G401 (cell line): ENCODE measurements around the gene EPS8L1. TPM values are rescaled to one million over a fixed set of nuclear protein-coding genes. Genes with fewer than 3 reads are reported as not detected.
A peak's percentile ranks its signal among the peaks of the same experiment; 100 is the strongest.
"Not testable (repeated sequence)": the region's sequence is repeated elsewhere in the genome, so short reads cannot be mapped to it uniquely, and the experiment has no call there.

ENCODE experiments used
- DNase-seq: peaks from one replicate; pipeline ENCODE4 v3.0.0-alpha.2; 2015; ENCODE audit warnings: low spot score
- in situ Hi-C: cut with HindIII; loops from 2 replicates; pipeline ENCODE4 v1.10.0; 2016; ENCODE audit warnings: low sequenced_read_pairs, mixed read lengths
- total RNA-seq: library from RNA; depleted of rRNA; stranded (reverse); fragments of >200 nt; shearing (Covaris generic); gene quantifications from 2 replicates; pipeline ENCODE4 v1.2.3, GENCODE V29; 2014

EPS8L1 gene
- total RNA-seq, 1 experiment from 2014 or later: 9.7 TPM

DNA sequence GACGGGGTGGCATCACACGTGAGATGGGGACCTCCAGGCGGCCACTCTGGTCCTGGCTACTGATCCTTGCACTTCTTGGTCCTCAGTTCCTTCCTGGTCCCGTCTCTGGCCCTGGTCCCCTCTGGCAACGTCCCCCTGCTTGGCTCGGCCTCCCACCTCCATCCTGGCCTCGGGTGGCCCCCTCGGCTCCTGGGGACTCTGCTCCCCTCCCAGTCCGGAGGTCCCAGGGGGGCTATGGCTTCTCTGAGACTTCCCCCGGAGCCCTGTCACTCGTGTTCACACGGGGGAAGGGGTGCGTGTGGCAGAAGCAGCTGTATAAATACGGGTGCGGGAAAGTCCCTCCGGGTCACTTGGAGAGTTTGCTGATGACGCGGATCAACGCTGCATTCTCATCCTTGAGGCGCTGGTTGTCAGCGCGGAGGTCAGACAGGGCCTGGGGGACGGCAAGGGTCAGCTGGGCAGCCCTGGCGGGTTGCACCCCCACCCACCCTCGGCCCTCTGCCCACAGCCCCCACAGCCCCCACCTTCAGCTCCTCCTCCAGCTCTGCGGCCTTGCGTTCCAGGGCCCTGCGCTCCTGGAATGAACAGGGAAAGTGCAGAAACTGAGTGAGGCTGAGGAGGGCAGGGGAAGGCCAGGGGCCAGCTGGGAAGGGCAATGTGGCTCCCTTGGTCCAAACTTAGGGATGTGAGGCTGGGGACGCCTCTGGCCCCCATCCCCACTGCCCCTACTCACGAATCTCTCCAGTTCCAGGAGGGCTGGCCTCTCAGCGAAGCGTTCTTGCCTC is 15.6 kb downstream of the EPS8L1 start:
- in situ Hi-C loops: no loop called here

DNA sequence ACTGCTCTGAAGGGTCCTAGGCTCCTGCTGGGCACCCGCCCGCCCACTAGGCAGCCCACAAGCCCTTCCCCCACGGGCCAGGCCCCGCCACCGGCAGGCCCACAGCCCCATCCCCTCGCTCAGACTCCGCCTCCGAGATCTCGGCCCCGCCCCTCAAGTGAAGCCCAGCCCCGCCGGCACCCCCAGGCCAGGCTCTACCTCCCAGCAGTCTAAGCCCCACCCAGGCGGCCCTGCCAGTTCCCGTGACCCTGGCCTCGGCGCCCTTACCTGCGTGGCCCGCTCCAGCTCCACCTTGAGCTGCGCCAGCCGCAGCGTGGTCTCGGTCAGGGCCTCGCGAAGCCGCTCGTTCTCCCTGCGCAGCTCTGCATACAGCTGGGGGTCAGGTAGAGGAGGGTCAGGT is 16.3 kb downstream of the EPS8L1 start:
- no peak for DNase-seq
- in situ Hi-C loops: no loop called here

More for the DNA sequence above, 15.6 kb downstream of the EPS8L1 start:
- DNase-seq: no peak

- DNase-seq: no peak
- in situ Hi-C loops: no loop called here
Measured at GRCh38 chr19:55092423-55093318, 17.0 kb downstream of the EPS8L1 start.

GRCh38 chr19:55094456-55095259 is 19.0 kb downstream of the EPS8L1 start:
- DNase-seq: no peak
- in situ Hi-C loops: no loop called here

DNA sequence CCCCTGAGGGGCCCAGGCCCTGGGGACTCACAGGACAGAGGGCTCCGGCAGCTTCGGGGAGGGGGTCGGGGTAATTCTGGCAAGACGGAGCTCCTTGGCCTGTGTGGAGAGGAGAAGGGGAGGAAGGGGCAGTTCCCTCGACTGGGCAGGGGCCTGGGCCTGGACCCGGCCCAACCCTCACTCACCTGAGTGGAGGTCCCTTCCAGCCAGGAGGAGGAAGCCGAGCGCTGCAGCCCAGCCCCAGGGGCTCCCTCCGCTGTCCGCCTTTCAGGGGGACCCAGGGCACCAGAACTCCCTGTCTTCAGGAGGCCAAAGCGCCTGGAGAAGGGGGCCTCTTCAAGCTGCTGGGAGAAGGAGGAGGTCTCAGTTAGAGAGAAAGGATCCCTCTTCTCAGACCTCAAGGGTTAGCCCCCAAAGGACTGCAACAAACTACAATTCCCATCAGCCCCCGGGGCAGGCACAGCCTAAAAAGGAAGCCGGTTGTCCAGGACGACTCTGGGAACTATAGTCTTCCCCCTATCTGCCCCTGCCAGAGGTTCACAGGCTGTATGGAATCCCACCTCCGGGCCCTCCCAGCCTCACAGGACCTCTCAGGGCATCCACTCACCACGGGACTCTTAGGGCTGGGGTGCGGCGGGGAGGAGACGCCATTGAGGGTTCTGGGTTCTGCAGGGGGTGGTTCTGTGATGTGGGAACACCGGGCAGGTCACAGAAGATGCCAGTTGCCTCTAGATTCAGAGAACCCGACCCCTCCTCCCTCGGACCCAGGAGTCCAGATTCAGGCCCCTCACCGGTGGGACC is 19.8 kb downstream of the EPS8L1 start:
- in situ Hi-C loops: no loop called here
- DNase-seq: peak; percentile 41

- DNase-seq: no peak
- in situ Hi-C loops: no loop called here
Measured at GRCh38 chr19:55096061-55096701, 20.5 kb downstream of the EPS8L1 start.

DNA sequence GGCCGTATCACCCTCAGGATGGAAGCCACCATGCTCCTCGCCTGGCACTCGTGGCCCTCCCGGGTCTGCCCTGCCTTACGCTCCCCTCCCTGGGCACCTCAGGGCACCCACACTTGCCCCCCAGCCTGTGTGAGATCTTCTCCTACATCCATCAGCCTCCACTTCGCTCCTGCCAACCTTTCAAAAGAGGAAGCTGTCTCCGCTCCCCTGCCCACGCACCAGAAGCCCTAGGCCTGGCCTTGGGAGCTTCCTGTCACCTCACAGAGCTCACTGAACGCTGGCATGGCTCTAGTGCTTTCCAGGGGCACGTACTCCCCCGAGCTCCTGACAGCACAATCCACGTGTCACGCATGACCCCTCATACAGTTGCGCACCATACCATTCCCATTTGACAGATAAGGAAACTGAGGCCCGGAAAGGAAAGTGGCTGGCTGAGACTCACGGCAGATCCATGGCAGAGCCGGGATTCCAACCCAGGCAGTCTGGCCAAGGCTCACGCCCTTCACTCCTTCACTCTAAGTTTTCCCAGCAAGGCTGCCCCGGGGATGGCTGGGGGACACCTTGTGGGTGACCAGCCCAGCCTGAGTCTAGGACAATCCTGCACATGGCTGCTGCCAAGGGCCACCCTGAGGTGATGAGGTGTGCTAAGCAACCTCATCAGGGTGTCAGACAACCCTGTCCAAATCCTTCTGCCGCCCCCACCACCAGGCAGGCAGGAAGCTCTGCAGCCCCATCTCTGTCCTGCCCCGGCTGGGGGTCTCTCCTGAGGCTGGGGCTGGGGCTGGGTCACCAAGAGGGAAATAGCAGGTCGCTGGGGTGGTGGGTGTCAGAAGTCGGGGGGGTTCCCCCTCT is 22.4 kb downstream of the EPS8L1 start:
- no peak for DNase-seq
- in situ Hi-C loops: no loop called here

DNA sequence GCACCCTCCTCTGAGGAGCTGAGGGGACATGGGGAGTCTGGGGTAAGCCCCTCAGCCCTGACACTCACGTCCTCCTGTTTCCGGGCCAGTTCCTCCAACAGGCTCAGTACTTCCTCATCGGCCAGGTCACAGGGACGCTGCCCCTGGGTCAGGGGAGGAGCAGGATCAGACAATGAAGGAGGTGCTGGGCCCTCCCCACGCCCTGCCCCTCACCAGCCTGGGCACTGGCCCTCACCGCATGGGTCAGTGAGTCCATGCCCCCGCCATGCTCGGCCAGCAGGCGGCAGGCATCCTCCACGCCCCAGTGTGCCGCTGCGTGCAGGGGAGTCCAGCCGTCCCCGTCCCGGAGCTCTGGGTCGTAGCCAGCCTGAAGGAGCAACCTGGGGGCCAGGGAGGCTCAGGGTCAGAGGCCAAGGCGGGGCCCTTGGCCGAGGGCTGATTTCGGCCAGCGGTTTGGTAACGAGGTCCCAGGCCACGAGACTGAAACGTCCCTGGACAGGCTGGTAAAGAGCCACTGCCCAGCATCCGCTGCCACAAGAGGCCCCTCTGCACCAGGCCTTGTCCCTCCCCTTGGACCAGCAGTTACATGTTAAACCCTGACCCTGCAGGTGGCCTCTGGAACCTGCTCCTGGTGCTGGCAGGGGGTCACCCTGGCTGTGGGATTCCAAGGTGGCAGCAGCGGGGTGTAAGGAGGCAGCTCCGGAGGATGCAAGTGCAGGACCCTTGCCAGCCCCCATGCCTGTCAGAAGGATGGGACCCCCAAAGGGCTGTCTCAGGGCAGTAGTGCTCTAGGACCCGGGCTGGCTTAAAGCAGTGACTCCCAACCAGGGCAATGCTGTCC is 23.3 kb downstream of the EPS8L1 start:
- no peak for DNase-seq
- in situ Hi-C loops: no loop called here

DNA sequence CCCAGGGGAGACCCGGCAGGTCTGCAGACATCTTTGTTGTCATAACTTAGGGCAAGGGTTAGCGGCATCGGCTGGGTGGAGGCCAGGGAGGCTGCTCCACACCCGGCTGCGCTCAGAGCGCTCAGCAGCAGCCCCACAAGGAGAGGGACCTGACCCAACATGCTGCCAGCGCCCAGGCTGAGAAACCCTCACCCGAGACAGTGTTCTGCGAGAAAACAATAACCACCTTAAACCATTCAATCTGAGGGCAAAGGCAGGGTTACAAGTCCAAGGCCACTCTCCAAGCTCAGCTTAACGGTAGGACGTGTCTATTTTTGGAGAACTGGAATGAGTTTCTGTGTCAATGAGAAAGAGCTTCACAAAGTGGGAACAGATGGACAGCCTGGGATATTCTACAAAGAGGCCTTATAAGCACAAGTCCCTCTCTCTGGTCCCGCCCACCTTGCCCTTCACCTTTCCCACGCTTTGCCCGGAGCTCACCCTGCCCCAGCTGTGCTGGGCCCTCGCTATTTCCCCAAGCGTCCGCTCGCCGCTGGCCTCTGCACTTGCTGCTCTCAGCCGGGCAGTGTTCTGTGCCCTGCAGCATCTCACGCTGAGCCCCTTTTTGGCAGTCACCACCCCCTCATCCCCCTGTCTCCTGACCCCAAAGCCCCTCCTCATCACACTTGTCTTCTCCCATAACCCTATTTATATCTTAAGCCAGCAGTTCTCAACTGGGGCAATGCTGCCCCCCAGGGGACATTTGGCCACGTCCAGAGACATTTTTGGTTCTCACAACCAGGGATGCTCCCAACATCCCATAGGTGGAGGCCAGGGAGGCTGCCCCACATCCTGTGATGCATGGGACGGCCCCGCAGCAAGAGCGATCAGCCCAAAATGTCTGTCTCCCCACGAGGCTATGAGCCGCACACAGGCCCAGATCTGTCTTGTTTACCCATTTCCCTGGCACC is 24.2 kb downstream of the EPS8L1 start:
- no peak for DNase-seq
- in situ Hi-C loops: no loop called here

- DNase-seq: no peak
- in situ Hi-C loops: no loop called here
Measured at GRCh38 chr19:55101261-55101660, 25.6 kb downstream of the EPS8L1 start.

DNA sequence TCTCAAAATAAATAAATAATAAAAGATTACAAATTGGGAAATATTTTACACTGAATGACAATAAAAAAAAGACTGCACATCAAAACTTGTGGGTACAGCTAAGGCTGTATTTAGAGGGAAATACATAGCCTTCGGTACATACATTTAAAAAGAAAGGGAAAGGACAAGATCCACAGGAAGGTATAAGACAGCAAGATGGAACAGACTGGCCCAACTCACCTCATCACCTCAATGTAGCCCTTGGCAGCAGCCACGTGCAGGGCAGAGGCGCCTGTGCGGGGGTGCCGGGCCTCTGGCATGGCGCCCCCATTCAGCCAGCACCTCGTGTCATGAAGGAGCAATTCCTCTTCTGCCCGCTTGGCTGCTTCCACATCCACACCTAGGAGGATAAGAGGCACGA is 27.5 kb downstream of the EPS8L1 start:
- no peak for DNase-seq
- in situ Hi-C loops: no loop called here

DNA sequence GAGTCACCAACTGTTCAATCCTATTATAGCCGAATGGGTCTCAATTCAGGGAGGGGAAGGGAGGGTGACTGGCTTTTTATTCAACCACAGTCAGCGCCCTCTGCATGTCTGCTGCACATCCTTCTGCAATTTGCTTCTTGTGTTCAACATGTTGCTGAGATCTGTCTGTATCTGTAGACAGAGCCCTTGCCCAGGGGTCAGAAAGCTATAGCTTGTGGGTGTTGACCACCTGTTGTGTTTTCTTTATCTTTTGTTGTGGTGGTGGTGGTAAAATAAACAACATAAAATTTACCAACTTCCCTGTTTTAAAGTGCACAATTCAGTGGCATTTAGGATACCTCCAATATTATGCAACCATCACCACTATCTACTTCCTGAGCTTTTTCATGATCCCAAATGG is 29.6 kb downstream of the EPS8L1 start:
- in situ Hi-C loops: no loop called here

GRCh38 chr19:55106591-55106990 is 30.9 kb downstream of the EPS8L1 start:
- DNase-seq: no peak
- in situ Hi-C loops: no loop called here

More for the DNA sequence above, 29.6 kb downstream of the EPS8L1 start:
- DNase-seq: no peak

DNA sequence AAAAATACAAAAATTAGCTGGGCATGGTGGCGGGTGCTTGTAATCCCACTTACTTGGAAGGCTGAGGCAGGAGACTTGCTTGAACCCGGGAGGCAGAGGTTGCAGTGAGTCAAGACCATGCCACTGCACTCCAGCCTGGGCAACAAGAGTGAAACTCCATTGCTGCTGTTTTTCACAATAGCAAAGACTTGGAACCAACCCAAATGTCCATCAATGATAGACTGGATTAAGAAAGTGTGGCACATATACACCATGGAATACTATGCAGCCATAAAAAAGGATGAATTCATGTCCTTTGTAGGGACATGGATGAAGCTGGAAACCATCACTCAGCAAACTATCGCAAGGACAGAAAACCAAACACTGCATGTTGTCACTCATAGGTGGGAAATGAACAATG is 31.6 kb downstream of the EPS8L1 start:
- in situ Hi-C loops, DNase-seq: not testable (repeated sequence)

DNA sequence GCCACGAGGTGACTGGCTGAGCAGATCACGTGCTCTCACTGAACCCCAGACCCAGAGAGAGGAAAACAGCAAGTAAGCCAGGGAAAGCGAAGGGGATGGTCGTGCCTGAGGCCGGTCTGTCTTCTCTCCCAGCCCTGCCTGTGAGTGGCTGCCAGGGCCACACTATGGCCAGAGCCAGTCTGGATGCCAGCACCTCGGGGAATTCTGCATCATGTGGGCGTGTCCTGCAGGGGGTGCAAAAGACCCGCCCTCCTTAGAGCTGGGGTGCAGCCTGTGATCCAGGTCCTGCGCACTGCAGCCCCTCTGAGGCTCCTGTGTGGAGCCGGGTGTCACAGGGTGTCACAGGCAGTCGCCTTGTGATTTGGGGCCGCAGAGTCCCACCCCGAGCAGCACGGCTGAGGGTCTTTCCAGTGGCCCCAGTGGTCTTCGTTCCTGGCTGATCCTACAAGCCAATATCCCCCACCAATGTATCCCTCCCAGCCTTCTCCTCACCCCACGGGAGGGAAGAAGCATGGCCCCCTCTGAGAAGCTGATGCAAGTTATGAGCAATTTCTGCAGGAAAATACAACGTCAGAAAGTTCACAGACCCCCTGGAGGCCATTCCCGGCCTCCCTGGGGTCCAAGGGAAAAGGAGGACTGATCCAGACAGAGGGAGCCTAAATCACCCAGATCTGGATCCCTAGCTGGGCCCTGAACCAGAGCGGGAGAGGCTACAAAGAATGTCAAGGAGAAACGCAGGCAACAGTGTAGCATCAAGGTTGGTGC is 34.0 kb downstream of the EPS8L1 start:
- in situ Hi-C loops: loop anchor here (10.0 kb wide), 1 partner anchor 65 kb away; no protein-coding TSS in a partner anchor

More for the DNA sequence above, 34.0 kb downstream of the EPS8L1 start:
- no peak for DNase-seq
